ENCODE data around the gene DEFB115. TPM values are rescaled to one million over a fixed set of nuclear protein-coding genes. Genes with fewer than 3 reads are reported as not detected.

The DEFB115 gene
- total RNA-seq (2014; rRNA removed; shearing (Covaris generic)) (not detected in 2 replicates), total RNA-seq (2022) (not detected in 2 replicates), Bru-seq, nascent RNA (not detected), BruChase-seq, experiment 1, labeled RNA remaining after a 6-hour chase (not detected), BruChase-seq, experiment 2, labeled RNA remaining after a 2-hour chase (not detected)
- long read RNA-seq = 0 reads

GRCh38 chr20:31257364-31257763, at the start of gene DEFB115:
Gene DEFB115 (plus strand): TSS chr20:31257664. CDS start chr20:31257664, 0 bp downstream.
- Histone ChIP-seq H4K20me1 (ENCODE audit: insufficient read depth, low read length) (no peaks in the 10 kb centered on the region), H3K79me2 (ENCODE audit: insufficient read depth, low read depth, low read length) (no peaks in the 10 kb centered on the region), H3K4me1 (ENCODE audit: insufficient read depth, low read length, poor library complexity, severe bottlenecking) (no peaks in the 10 kb centered on the region), H3K36me3 (ENCODE audit: insufficient read depth, low read length) (no peaks in the 10 kb centered on the region), H3K9me3 (ENCODE audit: low read length) (no peaks in the 10 kb centered on the region), H2AFZ (ENCODE audit: low read length) (no peak within 1 kb of the TSS), H3K27ac (ENCODE audit: low read depth, low read length, poor library complexity, severe bottlenecking) (no peak within 1 kb of the TSS), H3K4me3 (ENCODE audit: low read depth, low read length, poor library complexity, severe bottlenecking) (no peak within 1 kb of the TSS), H3K9me2 (ENCODE audit: insufficient read depth, low read length) (no peaks in the 10 kb centered on the region), H3K4me2 (ENCODE audit: low read length) (no peak within 1 kb of the TSS)
- no TSS peak for BruUV-seq (replicated peaks)
- intact Hi-C loops (cut with micrococcal nuclease; ENCODE audit: unreplicated experiment) = no loop called here
- ChIA-PET CTCF (ENCODE audit: unreplicated experiment) (no interaction called here), POLR2A (no interaction called here)
- no peak for DNase-seq (ENCODE audit: low spot score)
- TF ChIP-seq CTCF (conservative IDR thresholded peaks at IDR 0.05; ENCODE audit: low read length) (no peak), EZH2phosphoT487 (IDR thresholded peaks at IDR 0.05; ENCODE audit: borderline replicate concordance, low read depth, low read length) (no peak)

GRCh38 chr20:31236953-31237352, 20.5 kb upstream of the DEFB115 start:
- no peaks in the 10 kb centered on the region for H3K9me2 ChIP-seq (ENCODE audit: insufficient read depth, low read length)
- no peak overlapping the region for H3K4me3 ChIP-seq (ENCODE audit: low read depth, low read length, poor library complexity, severe bottlenecking)
- no peaks in the 10 kb centered on the region for H3K4me1 ChIP-seq (ENCODE audit: insufficient read depth, low read length, poor library complexity, severe bottlenecking)
- ChIA-PET CTCF (ENCODE audit: unreplicated experiment) (no interaction called here), POLR2A (no interaction called here)
- DNase-seq (ENCODE audit: low spot score) = no peak
- TF ChIP-seq EZH2phosphoT487 (IDR thresholded peaks at IDR 0.05; ENCODE audit: borderline replicate concordance, low read depth, low read length) (no peak), CTCF (conservative IDR thresholded peaks at IDR 0.05; ENCODE audit: low read length) (no peak)
- H3K79me2 ChIP-seq (ENCODE audit: insufficient read depth, low read depth, low read length) = no peaks in the 10 kb centered on the region
- H3K9me3 ChIP-seq (ENCODE audit: low read length) = peaks cover 75% of the 10 kb centered on the region
- no TSS peak for BruUV-seq (replicated peaks)
- no peak overlapping the region for H3K4me2 ChIP-seq (ENCODE audit: low read length)
- H3K36me3 ChIP-seq (ENCODE audit: insufficient read depth, low read length) = no peaks in the 10 kb centered on the region
- intact Hi-C loops (cut with micrococcal nuclease; ENCODE audit: unreplicated experiment) = no loop called here
- H3K27ac ChIP-seq (ENCODE audit: low read depth, low read length, poor library complexity, severe bottlenecking) = no peak overlapping the region
- H2AFZ ChIP-seq (ENCODE audit: low read length) = no peak overlapping the region
- H4K20me1 ChIP-seq (ENCODE audit: insufficient read depth, low read length) = no peaks in the 10 kb centered on the region

DNA sequence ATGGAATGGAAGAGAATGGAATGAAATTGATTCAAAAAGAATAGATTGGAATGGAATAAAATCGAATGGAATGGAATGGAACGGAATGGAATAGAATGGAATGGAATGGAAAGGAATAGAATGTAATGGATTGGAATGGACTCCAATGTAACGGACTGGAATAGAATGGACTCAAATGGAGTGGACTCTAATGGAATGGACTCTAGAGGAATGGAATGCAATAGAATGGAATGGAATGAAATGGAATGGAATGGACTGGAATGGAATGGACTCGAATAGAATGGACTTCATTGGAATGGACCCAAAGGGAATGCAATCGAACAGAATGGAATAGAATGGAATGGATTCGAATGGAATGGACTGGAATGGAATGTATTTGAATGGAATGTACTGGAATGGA, 19.7 kb upstream of the DEFB115 start:
- H3K9me3 ChIP-seq (ENCODE audit: low read length) = peaks cover 83% of the 10 kb centered on the region
- no peak overlapping the region for H3K4me2 ChIP-seq (ENCODE audit: low read length)
- TF ChIP-seq EZH2phosphoT487 (IDR thresholded peaks at IDR 0.05; ENCODE audit: borderline replicate concordance, low read depth, low read length) (no peak), CTCF (conservative IDR thresholded peaks at IDR 0.05; ENCODE audit: low read length) (no peak)
- no peak overlapping the region for H2AFZ ChIP-seq (ENCODE audit: low read length)
- intact Hi-C loops (cut with micrococcal nuclease; ENCODE audit: unreplicated experiment) = no loop called here
- H3K4me3 ChIP-seq (ENCODE audit: low read depth, low read length, poor library complexity, severe bottlenecking) = no peak overlapping the region
- H3K9me2 ChIP-seq (ENCODE audit: insufficient read depth, low read length) = no peaks in the 10 kb centered on the region
- H3K36me3 ChIP-seq (ENCODE audit: insufficient read depth, low read length) = no peaks in the 10 kb centered on the region
- BruUV-seq (replicated peaks) = no TSS peak
- no peaks in the 10 kb centered on the region for H3K4me1 ChIP-seq (ENCODE audit: insufficient read depth, low read length, poor library complexity, severe bottlenecking)
- DNase-seq (ENCODE audit: low spot score) = no peak
- ChIA-PET POLR2A (no interaction called here), CTCF (ENCODE audit: unreplicated experiment) (no interaction called here)
- H3K27ac ChIP-seq (ENCODE audit: low read depth, low read length, poor library complexity, severe bottlenecking) = no peak overlapping the region
- H4K20me1 ChIP-seq (ENCODE audit: insufficient read depth, low read length) = no peaks in the 10 kb centered on the region
- no peaks in the 10 kb centered on the region for H3K79me2 ChIP-seq (ENCODE audit: insufficient read depth, low read depth, low read length)

All from OCI-LY7 (cell line).